ENCODE results near the gene LPO. TPM values are rescaled to one million over a fixed set of nuclear protein-coding genes. Genes with fewer than 3 reads are reported as not detected.
A peak's percentile ranks its signal among the peaks of the same experiment; 100 is the strongest.

The LPO gene
- total RNA-seq, 1 donor from 2014 or later = not detected

DNA sequence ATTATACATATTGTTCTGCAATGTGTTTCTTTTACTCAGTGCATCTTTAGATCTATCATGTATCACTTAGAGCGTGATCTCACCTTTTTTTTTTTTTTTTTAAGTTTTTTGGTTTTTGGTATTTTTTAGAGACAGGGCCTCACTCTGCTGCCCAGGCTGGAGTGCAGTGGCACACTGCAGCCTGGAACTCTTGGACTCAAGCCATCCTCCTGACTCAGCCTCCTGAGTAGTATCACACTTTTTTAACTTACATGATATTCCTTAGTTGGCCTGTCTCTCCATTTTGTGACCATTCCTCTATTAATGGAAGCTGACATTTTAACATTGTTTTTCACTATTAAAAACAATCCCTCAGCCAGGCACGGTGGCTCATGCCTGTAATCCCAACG lies 47.0 kb downstream of the LPO start:
- intact Hi-C loops (cut with DNase I) = no loop called here
- ATAC-seq (no peak), DNase-seq (peak; percentile 10)
- Histone ChIP-seq H3K27me3 (peaks cover 8% of the 10 kb centered on the region), H3K27ac (no peak overlapping the region), H3K36me3 (no peaks in the 10 kb centered on the region), H3K4me3 (no peak overlapping the region), H3K9me3 (no peaks in the 10 kb centered on the region), H3K4me1 (no peaks in the 10 kb centered on the region)
- TF ChIP-seq, protein P1, sequence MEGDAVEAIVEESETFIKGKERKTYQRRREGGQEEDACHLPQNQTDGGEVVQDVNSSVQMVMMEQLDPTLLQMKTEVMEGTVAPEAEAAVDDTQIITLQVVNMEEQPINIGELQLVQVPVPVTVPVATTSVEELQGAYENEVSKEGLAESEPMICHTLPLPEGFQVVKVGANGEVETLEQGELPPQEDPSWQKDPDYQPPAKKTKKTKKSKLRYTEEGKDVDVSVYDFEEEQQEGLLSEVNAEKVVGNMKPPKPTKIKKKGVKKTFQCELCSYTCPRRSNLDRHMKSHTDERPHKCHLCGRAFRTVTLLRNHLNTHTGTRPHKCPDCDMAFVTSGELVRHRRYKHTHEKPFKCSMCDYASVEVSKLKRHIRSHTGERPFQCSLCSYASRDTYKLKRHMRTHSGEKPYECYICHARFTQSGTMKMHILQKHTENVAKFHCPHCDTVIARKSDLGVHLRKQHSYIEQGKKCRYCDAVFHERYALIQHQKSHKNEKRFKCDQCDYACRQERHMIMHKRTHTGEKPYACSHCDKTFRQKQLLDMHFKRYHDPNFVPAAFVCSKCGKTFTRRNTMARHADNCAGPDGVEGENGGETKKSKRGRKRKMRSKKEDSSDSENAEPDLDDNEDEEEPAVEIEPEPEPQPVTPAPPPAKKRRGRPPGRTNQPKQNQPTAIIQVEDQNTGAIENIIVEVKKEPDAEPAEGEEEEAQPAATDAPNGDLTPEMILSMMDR (IDR thresholded peaks at IDR 0.05) = no peak

DNA sequence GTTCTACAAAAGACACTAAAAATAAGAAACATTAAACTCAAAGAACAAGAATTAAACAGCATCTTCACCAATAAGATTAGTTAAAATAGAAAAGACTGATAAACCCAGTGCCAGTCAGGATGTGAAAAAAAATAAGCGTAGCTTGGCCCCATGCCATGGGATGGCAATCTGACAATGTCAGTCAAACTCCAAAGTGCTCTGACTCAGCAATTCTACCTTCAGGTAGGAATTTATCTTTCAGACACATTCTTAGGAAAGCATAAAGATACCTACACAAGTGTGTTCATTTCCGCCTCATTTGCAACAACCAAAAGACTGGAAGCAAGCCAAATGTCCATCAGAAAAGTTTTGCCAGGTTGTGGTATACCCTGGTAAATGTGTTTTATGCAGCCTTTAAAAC lies 51.5 kb downstream of the LPO start:
- Histone ChIP-seq H3K27me3 (peaks cover 8% of the 10 kb centered on the region), H3K9me3 (no peaks in the 10 kb centered on the region), H3K4me1 (no peaks in the 10 kb centered on the region), H3K4me3 (no peak overlapping the region), H3K27ac (no peak overlapping the region), H3K36me3 (no peaks in the 10 kb centered on the region)
- ATAC-seq (no peak), DNase-seq (no peak)
- TF ChIP-seq, protein P1 (IDR thresholded peaks at IDR 0.05) = no peak
- intact Hi-C loops (cut with DNase I) = no loop called here

DNA sequence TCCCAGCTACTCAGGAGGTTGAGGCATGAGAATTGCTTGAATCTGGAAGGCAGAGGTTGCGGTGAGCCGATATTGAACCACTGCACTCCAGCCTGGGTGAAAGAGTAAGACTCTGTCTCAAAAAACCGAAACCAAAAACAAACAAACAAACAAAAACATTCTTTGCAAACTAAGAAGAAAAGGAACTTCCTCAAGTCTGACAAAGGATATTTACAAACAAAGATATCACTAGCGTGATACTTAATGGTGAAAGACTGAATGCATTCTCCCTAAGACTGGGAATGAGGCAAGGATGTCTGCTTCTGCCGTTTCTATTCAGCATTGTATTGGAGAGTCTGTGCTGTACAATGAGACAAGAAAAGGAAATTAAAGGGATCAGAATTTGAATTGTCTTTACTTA lies 52.9 kb downstream of the LPO start:
- intact Hi-C loops (cut with DNase I) = no loop called here
- Histone ChIP-seq H3K27me3 (peaks cover 8% of the 10 kb centered on the region), H3K36me3 (no peaks in the 10 kb centered on the region), H3K9me3 (no peaks in the 10 kb centered on the region), H3K27ac (no peak overlapping the region), H3K4me1 (no peaks in the 10 kb centered on the region), H3K4me3 (no peak overlapping the region)
- TF ChIP-seq, protein P1 (IDR thresholded peaks at IDR 0.05) = no peak
- ATAC-seq (no peak), DNase-seq (no peak)

DNA sequence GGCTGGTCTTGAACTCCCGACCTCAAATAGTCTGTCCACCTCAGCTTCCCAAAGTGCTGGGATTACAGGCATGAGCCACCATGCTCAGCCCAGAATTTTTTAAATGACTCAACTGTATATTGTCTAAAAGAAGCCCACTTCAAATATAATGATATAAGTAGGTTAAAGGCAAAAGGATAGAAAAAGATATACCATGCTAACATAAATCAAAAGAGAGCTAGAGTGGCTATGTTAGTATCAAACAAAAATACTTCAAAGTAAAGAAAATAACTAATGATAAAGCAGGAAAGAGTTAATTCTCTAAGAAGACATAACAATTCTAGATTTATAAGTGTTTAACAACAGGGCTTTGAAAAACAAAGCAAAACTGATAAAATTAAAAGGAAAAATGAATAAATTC lies 55.6 kb downstream of the LPO start:
- H3K27me3 ChIP-seq = peaks cover 6% of the 10 kb centered on the region
- no peaks in the 10 kb centered on the region for H3K4me1 ChIP-seq
- no peak overlapping the region for H3K27ac ChIP-seq
- intact Hi-C loops (cut with DNase I) = no loop called here
- DNase-seq (no peak), ATAC-seq (no peak)
- no peak overlapping the region for H3K4me3 ChIP-seq
- no peaks in the 10 kb centered on the region for H3K9me3 ChIP-seq
- TF ChIP-seq, protein P1 (IDR thresholded peaks at IDR 0.05) = no peak
- H3K36me3 ChIP-seq = no peaks in the 10 kb centered on the region

DNA sequence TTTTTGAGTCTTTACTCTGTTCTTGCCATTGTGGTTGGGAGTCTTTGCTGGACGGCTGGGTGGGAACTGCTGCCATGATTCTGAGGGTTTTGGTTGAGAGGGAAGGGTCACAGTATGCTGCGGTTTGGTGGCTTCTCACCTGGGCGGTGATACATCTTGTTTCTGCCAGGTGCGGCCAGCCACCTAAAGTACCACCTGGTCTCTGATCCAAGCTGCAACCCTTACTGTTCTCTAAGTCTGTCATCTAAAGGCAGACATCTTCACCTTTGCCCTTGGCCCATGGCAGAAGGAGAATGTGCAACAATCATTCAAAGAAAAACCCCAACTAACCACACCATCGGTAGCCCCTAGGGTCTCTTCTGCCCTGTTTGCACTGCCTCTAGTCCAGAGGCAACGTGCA lies 62.0 kb downstream of the LPO start:
- H3K4me3 ChIP-seq = no peak overlapping the region
- no peaks in the 10 kb centered on the region for H3K36me3 ChIP-seq
- intact Hi-C loops (cut with DNase I) = loop anchor here (10.0 kb wide), 1 partner anchor 144 kb away; no protein-coding TSS in a partner anchor
- no peaks in the 10 kb centered on the region for H3K9me3 ChIP-seq
- no peaks in the 10 kb centered on the region for H3K4me1 ChIP-seq
- DNase-seq (peak; percentile 13), ATAC-seq (no peak)
- no peaks in the 10 kb centered on the region for H3K27me3 ChIP-seq
- TF ChIP-seq, protein P1 (IDR thresholded peaks at IDR 0.05) = no peak
- H3K27ac ChIP-seq = no peak overlapping the region

DNA sequence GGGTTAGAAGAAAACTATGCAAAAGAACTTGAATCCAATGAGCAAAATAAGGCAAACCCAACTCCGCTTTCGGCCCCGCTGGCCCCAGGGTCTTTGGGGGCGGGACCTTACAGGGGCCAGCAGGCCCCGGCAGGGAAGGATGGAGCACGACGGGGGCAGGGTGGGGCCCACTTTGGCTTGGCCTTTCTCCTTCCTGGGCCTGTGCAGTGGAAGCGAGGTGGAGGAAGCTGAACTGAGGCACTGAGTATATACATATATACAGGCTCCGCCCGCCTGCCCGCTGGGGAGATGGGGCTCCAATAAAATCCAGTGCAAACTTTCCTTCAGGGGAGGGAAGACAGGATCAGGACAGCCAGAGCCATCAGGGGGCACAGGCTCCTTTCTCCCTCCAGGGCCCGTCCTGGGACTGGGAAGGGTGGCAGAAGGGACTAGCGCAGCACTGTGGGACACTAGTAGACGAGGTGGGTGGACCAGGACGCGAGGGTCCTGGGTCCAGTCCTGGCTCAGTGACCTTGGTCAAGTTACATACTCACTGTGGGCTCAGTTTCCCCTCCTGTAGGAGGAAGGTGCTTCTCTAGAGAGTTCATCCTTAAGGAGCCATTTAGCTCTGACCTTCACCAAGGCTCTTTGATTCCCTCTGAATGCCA lies 63.2 kb downstream of the LPO start:
- no peak overlapping the region for H3K4me3 ChIP-seq
- TF ChIP-seq, protein P1 (IDR thresholded peaks at IDR 0.05) = no peak
- DNase-seq = peak; percentile 54
- ATAC-seq = no peak
- H3K4me1 ChIP-seq = no peaks in the 10 kb centered on the region
- no peaks in the 10 kb centered on the region for H3K36me3 ChIP-seq
- no peaks in the 10 kb centered on the region for H3K9me3 ChIP-seq
- no peaks in the 10 kb centered on the region for H3K27me3 ChIP-seq
- H3K27ac ChIP-seq = no peak overlapping the region
- intact Hi-C loops (cut with DNase I) = loop anchor here (10.0 kb wide), 1 partner anchor 143 kb away; no protein-coding TSS in a partner anchor

Data from upper lobe of right lung (tissue), 1 donor.